Measurements from ENCODE around the gene MIA2. TPM values are rescaled to one million over a fixed set of nuclear protein-coding genes. Genes with fewer than 3 reads are reported as not detected.

MIA2 gene
- total and polyA plus RNA-seq, 2 donors (not counting 1 experiment from before 2014, with no cell fraction given) = 11.5 to 27.1 TPM

DNA sequence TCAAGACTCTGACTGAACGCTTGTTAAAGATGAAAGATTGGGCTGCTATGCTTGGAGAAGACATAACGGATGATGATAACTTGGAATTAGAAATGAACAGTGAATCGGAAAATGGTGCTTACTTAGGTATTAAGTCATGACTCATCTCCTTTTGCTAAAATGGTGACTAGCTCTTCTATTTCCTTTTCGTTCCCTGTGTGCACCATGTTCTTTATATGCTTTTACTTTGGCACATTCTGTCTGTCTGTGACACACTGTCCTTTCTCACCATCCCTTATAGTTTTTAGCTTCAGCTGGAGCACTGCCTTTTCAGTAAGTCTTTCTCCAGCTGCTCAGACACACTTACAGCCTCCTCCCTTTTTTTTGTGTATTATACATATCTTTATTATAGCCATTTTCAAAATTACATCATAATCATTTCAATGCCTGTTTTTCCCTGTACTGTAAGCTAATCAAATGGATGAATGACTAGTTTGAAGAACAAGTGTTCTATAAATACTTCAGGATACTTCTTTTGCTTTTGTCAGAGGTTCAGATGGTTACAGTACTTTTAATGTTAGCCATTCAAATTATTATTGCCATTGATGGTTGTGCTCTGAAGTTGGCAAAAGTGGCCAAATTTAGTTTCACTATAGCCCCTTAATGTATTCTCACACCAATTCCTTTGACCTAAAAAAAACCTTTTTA lies 68.6 kb downstream of the MIA2 start:
- intact Hi-C loops (cut with micrococcal nuclease) = no loop called here
- no peak for ATAC-seq (ENCODE audit: low read depth)
- H3K9me3 Mint-ChIP-seq (ENCODE audit: insufficient read depth) = no peaks in the 10 kb centered on the region
- Histone ChIP-seq H3K9ac (ENCODE audit: low read length) (no peak overlapping the region), H3K4me2 (replicated peaks; ENCODE audit: low read depth, low read length, poor library complexity, severe bottlenecking) (no peak overlapping the region), H3K79me2 (ENCODE audit: control insufficient read depth, insufficient read depth, low read length) (no peaks in the 10 kb centered on the region), H3K4me1 (ENCODE audit: control insufficient read depth in 2 of 2, insufficient read depth in 2 of 2, low read length in 2 of 2) (no peaks in the 10 kb centered on the region), H3K27ac (ENCODE audit: low read length in 2 of 2) (no peak overlapping the region), H3K36me3 (replicated peaks in 1 of 2; ENCODE audit: control extremely low read depth in 1 of 2, control insufficient read depth in 1 of 2, extremely low read depth in 1 of 2, insufficient read depth in 2 of 2, low read length in 1 of 2) (peaks cover 7 to 41% of the 10 kb centered on the region in 2 experiments), H3K4me3 (ENCODE audit: control extremely low read depth in 1 of 5, extremely low read depth in 1 of 5, insufficient read depth in 1 of 5, low read depth in 2 of 5, low read length in 4 of 5) (no peak overlapping the region), H3K27me3 (replicated peaks in 1 of 4; ENCODE audit: control extremely low read depth in 1 of 4, control insufficient read depth in 3 of 4, insufficient read depth in 4 of 4, low read length in 3 of 4) (no peaks in the 10 kb centered on the region), H2AFZ (ENCODE audit: insufficient read depth, low read depth, low read length, poor library complexity, severe bottlenecking) (no peak overlapping the region), H4K20me1 (ENCODE audit: control insufficient read depth, insufficient read depth, low read length, poor library complexity, severe bottlenecking) (no peaks in the 10 kb centered on the region), H3K9me3 (ENCODE audit: control extremely low read depth in 1 of 3, control insufficient read depth in 2 of 3, insufficient read depth in 1 of 3, low read length in 2 of 3) (no peaks in the 10 kb centered on the region)
- H3K27ac Mint-ChIP-seq = no peak overlapping the region
- CTCF ChIA-PET = interaction anchor here (0.9 kb wide), 1 partner anchor 167 kb away, joined by 3 read pairs; no protein-coding TSS in a partner anchor
- POLR2A ChIA-PET = no interaction called here
- WGBS (ENCODE audit: insufficient coverage) = 95% methylated on average over 3 of the region's 4 CpGs
- no peaks in the 10 kb centered on the region for H3K27me3 Mint-ChIP-seq
- no peak for DNase-seq
- TF ChIP-seq EZH2 (IDR thresholded peaks at IDR 0.05; ENCODE audit: borderline replicate concordance, insufficient read depth, low read depth, low read length, poor library complexity, severe bottlenecking) = no peak
- TF ChIP-seq, protein P1, sequence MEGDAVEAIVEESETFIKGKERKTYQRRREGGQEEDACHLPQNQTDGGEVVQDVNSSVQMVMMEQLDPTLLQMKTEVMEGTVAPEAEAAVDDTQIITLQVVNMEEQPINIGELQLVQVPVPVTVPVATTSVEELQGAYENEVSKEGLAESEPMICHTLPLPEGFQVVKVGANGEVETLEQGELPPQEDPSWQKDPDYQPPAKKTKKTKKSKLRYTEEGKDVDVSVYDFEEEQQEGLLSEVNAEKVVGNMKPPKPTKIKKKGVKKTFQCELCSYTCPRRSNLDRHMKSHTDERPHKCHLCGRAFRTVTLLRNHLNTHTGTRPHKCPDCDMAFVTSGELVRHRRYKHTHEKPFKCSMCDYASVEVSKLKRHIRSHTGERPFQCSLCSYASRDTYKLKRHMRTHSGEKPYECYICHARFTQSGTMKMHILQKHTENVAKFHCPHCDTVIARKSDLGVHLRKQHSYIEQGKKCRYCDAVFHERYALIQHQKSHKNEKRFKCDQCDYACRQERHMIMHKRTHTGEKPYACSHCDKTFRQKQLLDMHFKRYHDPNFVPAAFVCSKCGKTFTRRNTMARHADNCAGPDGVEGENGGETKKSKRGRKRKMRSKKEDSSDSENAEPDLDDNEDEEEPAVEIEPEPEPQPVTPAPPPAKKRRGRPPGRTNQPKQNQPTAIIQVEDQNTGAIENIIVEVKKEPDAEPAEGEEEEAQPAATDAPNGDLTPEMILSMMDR (IDR thresholded peaks at IDR 0.05) = no peak
- no peaks in the 10 kb centered on the region for H3K4me1 Mint-ChIP-seq
- no peak overlapping the region for H3K4me3 Mint-ChIP-seq

DNA sequence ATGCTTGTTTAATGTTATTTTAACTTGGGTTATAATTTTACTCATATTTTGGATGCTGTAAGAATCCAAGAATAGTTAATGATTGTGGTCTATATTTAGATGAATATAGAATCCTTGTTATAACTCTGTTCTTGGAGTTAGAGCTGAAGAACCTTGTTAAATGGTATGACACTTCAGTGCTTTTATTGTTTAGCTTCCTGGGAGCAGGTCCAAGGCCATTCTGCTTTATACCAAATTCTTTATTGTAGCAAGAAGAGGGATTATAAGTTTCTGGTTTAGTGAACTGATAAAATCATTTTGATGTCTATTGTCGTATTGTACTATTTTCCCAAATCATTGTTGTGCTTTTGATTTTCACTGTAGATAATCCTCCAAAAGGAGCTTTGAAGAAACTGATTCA lies 69.4 kb downstream of the MIA2 start:
- Histone ChIP-seq H4K20me1 (ENCODE audit: control insufficient read depth, insufficient read depth, low read length, poor library complexity, severe bottlenecking) (no peaks in the 10 kb centered on the region), H3K27ac (ENCODE audit: low read length in 2 of 2) (no peak overlapping the region), H3K9ac (ENCODE audit: low read length) (no peak overlapping the region), H3K4me3 (ENCODE audit: control extremely low read depth in 1 of 5, extremely low read depth in 1 of 5, insufficient read depth in 1 of 5, low read depth in 2 of 5, low read length in 4 of 5) (no peak overlapping the region), H2AFZ (ENCODE audit: insufficient read depth, low read depth, low read length, poor library complexity, severe bottlenecking) (no peak overlapping the region), H3K27me3 (replicated peaks in 1 of 4; ENCODE audit: control extremely low read depth in 1 of 4, control insufficient read depth in 3 of 4, insufficient read depth in 4 of 4, low read length in 3 of 4) (no peaks in the 10 kb centered on the region), H3K79me2 (ENCODE audit: control insufficient read depth, insufficient read depth, low read length) (no peaks in the 10 kb centered on the region), H3K4me2 (replicated peaks; ENCODE audit: low read depth, low read length, poor library complexity, severe bottlenecking) (no peak overlapping the region), H3K4me1 (ENCODE audit: control insufficient read depth in 2 of 2, insufficient read depth in 2 of 2, low read length in 2 of 2) (no peaks in the 10 kb centered on the region), H3K9me3 (ENCODE audit: control extremely low read depth in 1 of 3, control insufficient read depth in 2 of 3, insufficient read depth in 1 of 3, low read length in 2 of 3) (no peaks in the 10 kb centered on the region), H3K36me3 (replicated peaks in 1 of 2; ENCODE audit: control extremely low read depth in 1 of 2, control insufficient read depth in 1 of 2, extremely low read depth in 1 of 2, insufficient read depth in 2 of 2, low read length in 1 of 2) (peaks cover 7 to 33% of the 10 kb centered on the region in 2 experiments)
- H3K27me3 Mint-ChIP-seq = no peaks in the 10 kb centered on the region
- no peak for TF ChIP-seq EZH2 (IDR thresholded peaks at IDR 0.05; ENCODE audit: borderline replicate concordance, insufficient read depth, low read depth, low read length, poor library complexity, severe bottlenecking)
- TF ChIP-seq, protein P1 (IDR thresholded peaks at IDR 0.05) = no peak
- ATAC-seq (ENCODE audit: low read depth) = no peak
- intact Hi-C loops (cut with micrococcal nuclease) = no loop called here
- POLR2A ChIA-PET = no interaction called here
- no peak overlapping the region for H3K27ac Mint-ChIP-seq
- no peak overlapping the region for H3K4me3 Mint-ChIP-seq
- no CpG with 5 or more reads among the region's 1 CpG for WGBS (ENCODE audit: insufficient coverage)
- H3K4me1 Mint-ChIP-seq = no peaks in the 10 kb centered on the region
- H3K9me3 Mint-ChIP-seq (ENCODE audit: insufficient read depth) = no peaks in the 10 kb centered on the region
- CTCF ChIA-PET = interaction anchor here (0.6 kb wide), 1 partner anchor 34 kb away, joined by 3 read pairs; no protein-coding TSS in a partner anchor
- DNase-seq = no peak
